ENCODE results near the gene HSPB7. TPM values are rescaled to one million over a fixed set of nuclear protein-coding genes. Genes with fewer than 3 reads are reported as not detected.

HSPB7 gene
- total RNA-seq, 1 donor from 2014 or later, result 4.9 TPM

DNA sequence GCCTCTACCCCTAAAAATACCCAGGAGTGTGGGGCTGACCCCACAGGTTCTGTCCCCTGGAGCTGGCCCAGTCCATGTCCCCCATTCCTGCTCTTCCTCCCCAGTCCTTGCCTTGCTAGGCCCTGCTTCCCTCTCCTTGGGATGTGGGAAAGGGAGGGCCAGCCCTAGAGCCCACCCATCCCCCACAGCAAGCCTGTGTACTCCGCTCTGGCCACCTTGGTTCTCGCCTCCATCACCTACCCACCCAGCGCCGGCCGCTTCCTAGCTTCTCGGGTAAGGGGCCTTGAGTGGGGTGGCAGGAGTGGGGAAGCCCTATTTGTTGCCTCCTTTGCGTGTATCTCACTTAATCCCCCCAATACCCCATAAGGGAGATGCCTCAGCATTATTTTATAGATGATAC, 32.5 kb upstream of the HSPB7 start:
- no peak for DNase-seq
- Histone ChIP-seq H3K4me1 (peaks cover 8% of the 10 kb centered on the region), H3K9me3 (no peaks in the 10 kb centered on the region), H3K36me3 (no peaks in the 10 kb centered on the region), H3K27ac (no peak overlapping the region), H3K27me3 (ENCODE audit: low read depth) (peaks cover 6% of the 10 kb centered on the region), H3K4me3 (no peak overlapping the region)
- TF ChIP-seq, protein P1, sequence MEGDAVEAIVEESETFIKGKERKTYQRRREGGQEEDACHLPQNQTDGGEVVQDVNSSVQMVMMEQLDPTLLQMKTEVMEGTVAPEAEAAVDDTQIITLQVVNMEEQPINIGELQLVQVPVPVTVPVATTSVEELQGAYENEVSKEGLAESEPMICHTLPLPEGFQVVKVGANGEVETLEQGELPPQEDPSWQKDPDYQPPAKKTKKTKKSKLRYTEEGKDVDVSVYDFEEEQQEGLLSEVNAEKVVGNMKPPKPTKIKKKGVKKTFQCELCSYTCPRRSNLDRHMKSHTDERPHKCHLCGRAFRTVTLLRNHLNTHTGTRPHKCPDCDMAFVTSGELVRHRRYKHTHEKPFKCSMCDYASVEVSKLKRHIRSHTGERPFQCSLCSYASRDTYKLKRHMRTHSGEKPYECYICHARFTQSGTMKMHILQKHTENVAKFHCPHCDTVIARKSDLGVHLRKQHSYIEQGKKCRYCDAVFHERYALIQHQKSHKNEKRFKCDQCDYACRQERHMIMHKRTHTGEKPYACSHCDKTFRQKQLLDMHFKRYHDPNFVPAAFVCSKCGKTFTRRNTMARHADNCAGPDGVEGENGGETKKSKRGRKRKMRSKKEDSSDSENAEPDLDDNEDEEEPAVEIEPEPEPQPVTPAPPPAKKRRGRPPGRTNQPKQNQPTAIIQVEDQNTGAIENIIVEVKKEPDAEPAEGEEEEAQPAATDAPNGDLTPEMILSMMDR (IDR thresholded peaks at IDR 0.05), result no peak
- intact Hi-C loops (cut with DNase I), result no loop called here
- ATAC-seq, result no peak

DNA sequence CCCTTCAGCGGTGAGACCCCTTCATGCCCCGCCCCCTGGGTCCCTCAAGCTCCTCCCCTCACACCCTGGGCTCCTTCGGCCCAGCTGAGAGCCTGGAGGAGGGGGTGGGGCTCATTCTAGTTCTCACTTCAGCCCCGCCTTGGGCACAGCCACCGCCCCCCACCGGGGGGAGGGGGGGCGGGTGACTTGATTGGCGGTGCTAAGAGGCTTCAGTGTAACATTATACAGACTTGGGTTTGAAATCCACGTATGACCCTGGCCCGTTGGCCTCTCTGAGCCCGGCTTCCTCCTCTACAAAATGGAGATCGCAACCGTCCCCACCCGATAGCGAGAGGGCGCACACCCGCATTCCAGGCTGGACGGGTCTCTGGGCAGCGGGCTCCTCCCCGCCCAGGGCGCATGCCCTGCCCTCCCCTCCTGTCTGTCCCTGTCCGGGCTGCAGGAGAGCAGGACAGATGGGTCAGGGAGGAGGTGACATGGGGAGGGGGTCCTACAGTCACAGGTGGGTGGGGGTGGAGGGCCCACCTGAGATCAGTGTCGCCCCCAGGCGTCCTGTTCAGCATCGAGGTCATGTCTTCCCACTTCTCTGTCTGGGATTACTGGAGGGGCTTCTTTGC, 30.8 kb upstream of the HSPB7 start:
- intact Hi-C loops (cut with DNase I), result no loop called here
- peak; percentile 75 to 81 for ATAC-seq
- H3K27ac ChIP-seq, result no peak overlapping the region

DNA sequence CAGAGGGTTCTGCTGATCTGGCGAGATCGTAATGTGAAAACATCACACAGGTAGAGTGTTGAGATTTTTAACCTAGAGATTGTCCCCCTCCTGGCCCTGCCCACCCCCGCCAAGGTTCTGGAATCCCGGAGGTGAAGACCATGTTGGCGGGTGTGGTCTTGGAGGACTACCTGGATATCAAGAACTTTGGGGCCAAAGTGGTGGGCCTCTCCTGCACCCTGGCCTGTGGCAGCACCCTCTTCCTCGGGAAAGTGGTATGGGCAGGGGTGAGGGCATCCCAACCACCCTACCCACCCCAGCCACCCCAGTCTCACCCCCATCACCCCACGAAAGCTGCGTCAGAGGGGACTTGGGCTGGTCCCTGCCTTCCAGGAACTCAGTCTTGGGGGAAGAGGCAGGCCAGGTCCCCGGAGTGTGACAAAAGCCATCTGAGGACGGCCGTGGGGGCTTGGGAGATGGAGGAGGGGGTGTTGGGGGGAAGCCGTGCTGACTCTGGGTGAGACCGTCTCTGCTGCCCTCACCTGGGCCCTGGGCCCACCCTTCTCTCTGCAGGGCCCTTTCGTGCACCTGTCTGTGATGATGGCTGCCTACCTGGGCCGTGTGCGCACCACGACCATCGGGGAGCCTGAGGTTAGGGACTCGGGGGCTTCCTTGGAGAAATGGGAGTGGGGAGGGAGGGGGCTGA, 30.1 kb upstream of the HSPB7 start:
- intact Hi-C loops (cut with DNase I), result no loop called here
- Histone ChIP-seq H3K27me3 (ENCODE audit: low read depth) (peaks cover 6% of the 10 kb centered on the region), H3K4me3 (peak overlapping the region; percentile 54), H3K36me3 (no peaks in the 10 kb centered on the region), H3K9me3 (no peaks in the 10 kb centered on the region), H3K27ac (no peak overlapping the region), H3K4me1 (peaks cover 8% of the 10 kb centered on the region)
- DNase-seq, result no peak
- peak in 1 of 2 donors; percentile 3 for ATAC-seq
- TF ChIP-seq, protein P1 (IDR thresholded peaks at IDR 0.05), result no peak

More for the DNA sequence above, 30.8 kb upstream of the HSPB7 start:
- Histone ChIP-seq H3K9me3 (no peaks in the 10 kb centered on the region), H3K36me3 (no peaks in the 10 kb centered on the region), H3K4me3 (peak overlapping the region; percentile 54), H3K27me3 (ENCODE audit: low read depth) (peaks cover 6% of the 10 kb centered on the region), H3K4me1 (peaks cover 8% of the 10 kb centered on the region)
- TF ChIP-seq, protein P1 (IDR thresholded peaks at IDR 0.05), result no peak
- peak; percentile 72 for DNase-seq

DNA sequence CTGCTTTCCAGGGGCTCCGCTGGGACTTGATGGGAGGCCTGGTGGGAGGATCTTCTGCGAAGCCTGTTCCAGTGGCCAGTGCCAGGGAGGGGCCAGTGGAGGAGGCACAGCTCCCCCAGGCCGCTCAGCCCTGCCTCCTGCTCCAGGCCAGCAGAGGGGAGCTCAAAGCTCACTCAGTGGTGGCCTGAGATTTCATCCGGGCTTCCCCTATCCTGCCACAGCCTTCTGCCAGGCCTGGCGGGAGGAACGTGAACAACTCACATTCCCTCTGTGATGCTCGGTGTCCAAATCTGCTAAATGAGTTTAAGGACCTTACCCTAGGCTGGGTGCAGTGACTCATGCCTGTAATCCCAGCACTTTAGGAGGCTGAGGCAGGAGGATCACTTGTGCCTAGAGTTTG, 29.0 kb upstream of the HSPB7 start:
- intact Hi-C loops (cut with DNase I), result no loop called here
- no peak for ATAC-seq
- Histone ChIP-seq H3K9me3 (no peaks in the 10 kb centered on the region), H3K4me1 (peaks cover 8% of the 10 kb centered on the region), H3K27me3 (ENCODE audit: low read depth) (peaks cover 6% of the 10 kb centered on the region), H3K27ac (no peak overlapping the region), H3K36me3 (no peaks in the 10 kb centered on the region), H3K4me3 (no peak overlapping the region)
- TF ChIP-seq, protein P1 (IDR thresholded peaks at IDR 0.05), result no peak
- no peak for DNase-seq

DNA sequence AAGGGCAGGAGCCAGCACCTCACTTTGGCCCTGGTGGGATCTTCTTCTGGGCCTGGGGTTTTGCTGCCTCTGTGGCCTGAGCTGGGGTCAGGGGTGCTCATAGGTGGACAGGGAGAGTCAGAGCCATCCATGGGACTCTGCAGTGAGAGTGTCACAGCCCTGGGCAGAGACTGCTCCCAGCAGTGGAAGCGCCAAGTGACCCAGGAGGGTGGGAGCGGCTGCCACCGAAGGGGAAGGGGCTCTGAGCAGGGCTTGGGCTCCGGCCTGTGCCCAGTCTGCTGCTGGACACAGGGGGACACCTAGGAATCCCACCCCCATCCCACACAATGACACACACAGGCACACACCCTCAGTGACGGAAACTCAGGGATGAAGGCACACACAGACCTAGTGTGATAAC, 26.1 kb upstream of the HSPB7 start:
- no peaks in the 10 kb centered on the region for H3K9me3 ChIP-seq
- TF ChIP-seq, protein P1 (IDR thresholded peaks at IDR 0.05), result no peak
- DNase-seq (no peak), ATAC-seq (no peak)
- no peak overlapping the region for H3K4me3 ChIP-seq
- intact Hi-C loops (cut with DNase I), result no loop called here
- H3K36me3 ChIP-seq, result no peaks in the 10 kb centered on the region
- peaks cover 4% of the 10 kb centered on the region for H3K27me3 ChIP-seq (ENCODE audit: low read depth)
- H3K4me1 ChIP-seq, result peaks cover 6% of the 10 kb centered on the region
- H3K27ac ChIP-seq, result no peak overlapping the region
